Fibroblast of the conjunctiva (primary cell): ENCODE measurements around the gene SORL1-AS1.

ENCODE experiments used
- DNase-seq: peaks from one replicate; pipeline ENCODE4 v3.0.0-alpha.2; 2010; ENCODE audit warnings: low read depth

The SORL1-AS1 gene

GRCh38 chr11:121391914-121392313 is 60.9 kb downstream of the SORL1-AS1 start:
- no peak for DNase-seq

- DNase-seq = no peak
These were observed 63.1 kb downstream of the SORL1-AS1 start for GRCh38 chr11:121389651-121390050.
